Keratinocyte (primary cell): ENCODE measurements around the gene RNF215. TPM values are rescaled to one million over a fixed set of nuclear protein-coding genes. Genes with fewer than 3 reads are reported as not detected.
A peak's percentile ranks its signal among the peaks of the same experiment; 100 is the strongest.

Experiments
- DNase-seq: peaks from one replicate; pipeline ENCODE4 v3.0.0-alpha.2; 2011; ENCODE audit warnings: low read depth, missing footprints, low spot score
- FAIRE-seq: peaks from 2 replicates; lab custom pipeline; 2011; peaks lifted over from hg19 to GRCh38; lab: Jason Lieb, UNC
- H2AFZ ChIP-seq: 2 replicates; pipeline ENCODE4 v1.6.0; 2012; ENCODE audit warnings: low read length, control low read depth, inconsistent platforms; ENCODE audit not compliant: control insufficient read depth
- H3K27ac ChIP-seq: 2 replicates; pipeline ENCODE4 v1.5.1; 2011; ENCODE audit warnings: low read length; ENCODE audit not compliant: control insufficient read depth, insufficient read depth
- H3K27me3 ChIP-seq: 3 replicates; pipeline ENCODE4 v1.6.0; 2011; ENCODE audit warnings: low read length; ENCODE audit not compliant: control insufficient read depth, insufficient read depth; ENCODE audit errors: extremely low read depth
- H3K36me3 ChIP-seq, 2 experiments: 2 replicates in 1 of 2; 3 replicates in 1 of 2; pipeline ENCODE4 v1.5.1; 2011; ENCODE audit warnings: low read length in 2 of 2, mild to moderate bottlenecking in 1 of 2; ENCODE audit not compliant: control insufficient read depth in 2 of 2, insufficient read depth in 2 of 2; ENCODE audit errors: extremely low read depth in 1 of 2
- H3K4me1 ChIP-seq: 3 replicates; pipeline ENCODE4 v1.5.1; 2011; ENCODE audit warnings: low read length; ENCODE audit not compliant: control insufficient read depth, insufficient read depth; ENCODE audit errors: extremely low read depth
- H3K4me2 ChIP-seq: 3 replicates; pipeline ENCODE4 v1.6.0; 2011; ENCODE audit warnings: low read depth, low read length; ENCODE audit not compliant: control insufficient read depth, insufficient read depth; ENCODE audit errors: extremely low read depth
- H3K4me3 ChIP-seq, 3 experiments: fragments of 200-600 bp in 1 of 3; sonication (generic) in 1 of 3; 2 replicates in 2 of 3; 3 replicates in 1 of 3; pipeline ENCODE4 v1.5.1; 2011 to 2016; ENCODE audit warnings: low read length in 3 of 3, mild to moderate bottlenecking in 3 of 3, control low read depth in 2 of 3, inconsistent platforms in 1 of 3, low read depth in 1 of 3, mixed read lengths in 1 of 3, mixed run types in 1 of 3, moderate library complexity in 1 of 3; ENCODE audit not compliant: control insufficient read depth in 2 of 3, insufficient read depth in 2 of 3; ENCODE audit errors: extremely low read depth in 1 of 3
- H3K79me2 ChIP-seq: 2 replicates; pipeline ENCODE4 v1.6.0; 2012; ENCODE audit warnings: low read length; ENCODE audit not compliant: control insufficient read depth, insufficient read depth
- H3K9ac ChIP-seq: 3 replicates; pipeline ENCODE4 v1.6.0; 2011; ENCODE audit warnings: low read length; ENCODE audit not compliant: control insufficient read depth, insufficient read depth; ENCODE audit errors: extremely low read depth
- H3K9me1 ChIP-seq: 3 replicates; pipeline ENCODE4 v1.6.0; 2011; ENCODE audit warnings: low read length; ENCODE audit not compliant: control insufficient read depth, insufficient read depth; ENCODE audit errors: extremely low read depth
- H3K9me3 ChIP-seq: 2 replicates; pipeline ENCODE4 v1.5.1; 2012; ENCODE audit warnings: low read depth, low read length; ENCODE audit not compliant: control insufficient read depth
- H4K20me1 ChIP-seq: 3 replicates; pipeline ENCODE4 v1.6.0; 2011; ENCODE audit warnings: low read length; ENCODE audit not compliant: control insufficient read depth, insufficient read depth; ENCODE audit errors: extremely low read depth
- CTCF ChIP-seq, 3 experiments: IDR thresholded peaks in 1 of 3; conservative IDR thresholded peaks in 1 of 3; optimal IDR thresholded peaks in 1 of 3; 2 replicates in 2 of 3; 3 replicates in 1 of 3; pipeline versions ENCODE3 to v1.5.1; 2011; ENCODE audit warnings: low read length in 3 of 3, mild to moderate bottlenecking in 3 of 3, moderate library complexity in 2 of 3, control low read depth in 1 of 3, inconsistent platforms in 1 of 3; ENCODE audit not compliant: insufficient read depth in 2 of 3; ENCODE audit errors: extremely low read depth in 1 of 3
- EZH2 ChIP-seq: IDR thresholded peaks from one replicate; pipeline ENCODE4 v1.6.1; 2012; ENCODE audit warnings: inconsistent platforms, mild to moderate bottlenecking, low read length, moderate library complexity
- dilution Hi-C: fragments of 300-500 bp; cut with MboI; formaldehyde crosslinking; loops from one replicate; pipeline ENCODE4 v1.7.0; 2020; ENCODE audit warnings: low sequenced_read_pairs; ENCODE audit not compliant: extremely low pct_ligation_motif_present
- polyA plus RNA-seq, 5 experiments: library from polyadenylated mRNA; depleted of rRNA in 3 of 5; stranded (reverse) in 3 of 5; stranded (forward) in 1 of 5; unstranded in 1 of 5; fragments of >200 nt; gene quantifications; 1 replicate in 1 of 5; 2 replicates in 3 of 5; 3 replicates in 1 of 5; pipeline versions ENCODE4 v1.2.1 to v1.2.3, GENCODE V29; 2011 to 2012; ENCODE audit warnings: missing spikeins in 2 of 5, low read depth in 1 of 5, low replicate concordance in 1 of 5

Gene RNF215
- polyA plus RNA-seq, 1 donor (not counting 4 experiments of a cell fraction or from before 2014, with no cell fraction given): 8.3 TPM

GRCh38 chr22:30396871-30397655 lies 9.9 kb upstream of the RNF215 start, which contains the start of gene SEC14L2:
SEC14L2 (plus strand) TSS chr22:30397018; CDS start chr22:30397117, 99 bp downstream.
- Histone ChIP-seq H3K9me1 (no peaks in the 10 kb centered on the region), H3K27me3 (no peaks in the 10 kb centered on the region), H3K9ac (peak within 1 kb of the TSS; percentile 72), H3K4me2 (peak within 1 kb of the TSS; percentile 83), H3K27ac (peak within 1 kb of the TSS; percentile 44), H3K4me3 (peak within 1 kb of the TSS; percentile 77 to 89 (median 82)), H4K20me1 (no peaks in the 10 kb centered on the region), H3K4me1 (peaks cover 30% of the 10 kb centered on the region), H3K79me2 (peaks cover 47% of the 10 kb centered on the region), H2AFZ (peak within 1 kb of the TSS; percentile 64), H3K36me3 (peaks cover 2 to 17% of the 10 kb centered on the region in 2 experiments), H3K9me3 (no peaks in the 10 kb centered on the region)
- TF ChIP-seq EZH2 (no peak), CTCF (optimal IDR thresholded peaks at IDR 0.05 in 1 of 3, IDR thresholded peaks at IDR 0.05 in 1 of 3, conservative IDR thresholded peaks at IDR 0.05 in 1 of 3; ENCODE audit: extremely low read depth in 1 of 3, insufficient read depth in 2 of 3, low read length in 3 of 3) (no peak)
- dilution Hi-C loops: no loop called here
- FAIRE-seq (no peak), DNase-seq (no peak)

- no peaks in the 10 kb centered on the region for H3K9me1 ChIP-seq
- TF ChIP-seq CTCF (optimal IDR thresholded peaks at IDR 0.05 in 1 of 3, IDR thresholded peaks at IDR 0.05 in 1 of 3, conservative IDR thresholded peaks at IDR 0.05 in 1 of 3; ENCODE audit: extremely low read depth in 1 of 3, insufficient read depth in 2 of 3, low read length in 3 of 3): no peak
- TF ChIP-seq EZH2: no peak
- H3K4me3 ChIP-seq: no peak overlapping the region
- H3K27ac ChIP-seq: no peak overlapping the region
- FAIRE-seq (no peak), DNase-seq (no peak)
- H3K79me2 ChIP-seq: peaks cover 25% of the 10 kb centered on the region
- no peaks in the 10 kb centered on the region for H4K20me1 ChIP-seq
- peaks cover 13% of the 10 kb centered on the region for H3K4me1 ChIP-seq
- no peaks in the 10 kb centered on the region for H3K27me3 ChIP-seq
- no peaks in the 10 kb centered on the region for H3K9me3 ChIP-seq
- no peak overlapping the region for H3K9ac ChIP-seq
- H3K4me2 ChIP-seq: no peak overlapping the region
- H3K36me3 ChIP-seq: peaks cover 1 to 6% of the 10 kb centered on the region in 2 experiments
- no peak overlapping the region for H2AFZ ChIP-seq
- dilution Hi-C loops: no loop called here
Measured at GRCh38 chr22:30393885-30394284, 6.7 kb upstream of the RNF215 start.
